COLO668 (cell line): ENCODE measurements around the gene TESMIN.

Experiments
- DNase-seq: peaks from one replicate; lab custom pipeline; 2025; ENCODE audit not compliant: unreplicated experiment; lab: John Stamatoyannopoulos, UW

The TESMIN gene

GRCh38 chr11:68664141-68664540 lies 87.2 kb downstream of the TESMIN start:
- no peak for DNase-seq

DNA sequence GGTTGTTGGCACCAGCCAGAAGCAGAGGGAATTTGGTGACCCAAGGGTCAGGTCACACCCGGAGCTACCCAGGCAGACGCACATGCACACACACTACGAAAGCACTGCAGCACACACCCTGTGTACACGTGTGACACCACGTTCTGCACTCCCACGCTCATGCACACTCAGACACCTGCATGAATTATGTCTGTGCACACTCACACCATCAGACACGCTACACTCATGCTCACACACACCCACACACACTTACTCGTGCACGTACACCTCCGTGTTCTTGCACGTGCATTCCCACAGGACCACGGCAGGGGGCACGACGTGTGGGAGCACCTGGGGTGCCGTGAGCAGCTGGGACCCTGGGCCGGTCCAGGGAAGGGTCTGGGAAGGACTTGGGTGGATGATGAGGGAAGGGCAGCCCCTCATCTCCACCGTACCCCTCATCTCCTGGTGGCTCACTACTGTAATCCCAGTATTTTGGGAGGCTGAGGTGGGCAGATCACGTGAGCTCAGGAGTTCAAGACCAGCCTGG lies 87.8 kb downstream of the TESMIN start:
- no peak for DNase-seq

DNA sequence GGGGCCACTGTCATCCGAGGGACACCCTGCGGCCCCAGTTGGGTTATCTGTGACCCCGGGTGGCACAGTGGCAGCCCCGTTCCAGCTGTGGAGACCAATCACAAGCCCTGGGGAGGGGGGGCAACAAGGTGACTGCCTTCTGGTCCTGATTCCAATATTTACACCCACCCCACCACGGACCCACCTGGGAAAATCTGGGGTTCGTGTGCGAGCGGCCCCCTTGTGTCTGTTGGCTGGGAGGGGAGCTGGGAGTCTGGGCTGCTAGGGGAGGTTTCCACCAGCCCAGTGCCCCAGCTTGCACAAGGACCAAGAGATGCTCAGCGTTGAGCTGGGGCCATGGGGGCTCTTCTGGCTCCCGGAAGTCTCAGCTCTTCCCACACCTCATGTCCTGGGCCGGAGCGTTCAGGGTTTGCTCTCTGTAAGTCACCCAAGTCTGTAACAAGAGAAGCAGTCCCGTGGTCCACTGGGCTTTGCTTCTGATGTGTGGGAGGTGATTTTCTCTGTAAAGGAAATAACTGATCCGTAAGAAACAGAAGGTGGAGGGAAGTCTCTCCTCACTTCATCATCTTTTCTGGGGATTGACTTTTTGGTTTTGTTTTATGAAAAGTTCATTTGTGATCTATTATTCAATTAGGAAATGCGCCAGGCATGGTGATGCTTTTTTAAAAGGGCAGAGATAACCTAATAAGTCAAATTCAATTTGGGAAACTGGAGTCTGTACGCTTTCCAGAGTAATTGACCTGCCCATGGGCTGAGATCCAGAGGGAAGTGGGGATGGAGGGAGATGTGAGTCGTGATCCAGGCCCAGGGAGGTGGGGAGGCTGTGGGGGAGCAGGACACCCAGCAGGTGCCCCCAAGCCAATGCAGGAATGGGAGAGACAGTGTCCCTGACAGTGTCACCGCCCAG lies 89.4 kb downstream of the TESMIN start:
- no peak for DNase-seq

GRCh38 chr11:68661014-68661413 lies 90.3 kb downstream of the TESMIN start:
- no peak for DNase-seq

DNA sequence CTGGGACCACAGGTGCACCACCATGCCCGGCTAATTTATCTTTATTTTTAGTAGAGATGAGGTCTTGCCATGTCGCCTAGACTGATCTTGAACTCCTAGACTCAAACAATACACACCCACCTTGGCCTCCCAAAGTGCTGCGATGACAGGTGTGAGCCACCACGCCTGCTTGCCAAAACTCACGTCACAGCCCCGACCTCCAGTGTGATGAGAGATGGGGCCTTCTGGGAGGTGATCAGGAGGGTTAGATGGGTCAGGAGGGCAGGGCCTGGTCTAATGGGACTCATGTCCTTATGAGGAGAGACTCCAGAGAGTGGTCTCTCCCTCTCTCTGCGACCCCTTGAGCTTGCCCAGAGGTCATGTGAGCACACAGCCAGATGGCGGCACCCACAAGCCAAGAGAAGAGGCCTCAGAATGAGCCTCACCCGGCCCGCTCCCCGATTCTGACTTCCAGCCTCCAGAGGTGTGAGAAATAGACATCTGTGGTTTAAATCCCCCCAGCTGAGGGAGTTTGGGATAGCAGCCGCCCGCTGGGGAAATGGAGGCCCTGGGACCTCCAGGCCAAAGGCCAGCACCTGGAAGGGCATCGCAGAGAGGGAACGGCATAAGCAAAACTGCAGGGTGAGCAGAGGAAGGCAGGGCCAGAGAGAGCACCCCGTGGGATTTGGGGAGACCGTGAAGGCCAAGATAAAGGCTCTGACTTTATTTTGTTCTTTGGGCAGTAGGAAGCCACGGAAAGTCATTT lies 91.1 kb downstream of the TESMIN start:
- DNase-seq, result no peak

DNA sequence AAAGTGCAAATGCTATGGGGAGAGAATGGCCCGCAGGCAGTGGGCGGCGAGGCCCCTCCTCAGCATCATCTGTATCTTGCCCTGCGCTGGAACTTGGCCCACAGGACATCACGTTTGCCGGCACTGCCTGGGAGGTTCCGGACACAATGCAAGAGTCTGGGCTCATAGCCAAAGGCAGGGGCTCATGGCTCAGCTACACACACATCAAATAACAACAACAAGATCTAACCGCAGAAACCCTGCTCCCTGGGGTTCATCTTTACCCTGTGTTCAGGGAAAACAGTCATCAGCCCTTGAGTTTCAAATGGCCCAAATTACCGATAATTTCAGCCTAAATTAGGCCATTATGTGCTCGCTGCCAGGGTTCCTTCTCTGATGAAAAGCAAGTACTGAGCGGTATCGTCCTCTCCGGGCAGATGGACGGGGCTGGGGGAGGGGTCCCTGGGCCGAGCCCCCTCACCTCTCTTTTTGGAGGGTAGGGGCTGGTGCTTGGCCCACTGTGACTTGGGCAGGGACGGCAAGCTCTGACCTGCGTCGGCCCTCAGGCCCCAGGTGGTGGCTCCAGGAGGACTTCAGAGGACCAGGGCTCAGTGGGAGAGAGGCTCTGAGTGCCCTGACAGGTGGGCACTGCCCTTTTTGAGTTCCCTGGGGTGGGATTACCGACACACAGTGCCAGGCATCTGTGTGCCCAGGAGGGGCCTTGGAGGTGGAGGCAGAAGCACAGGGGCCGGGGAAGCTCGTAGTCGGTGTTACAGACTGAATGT lies 92.0 kb downstream of the TESMIN start:
- DNase-seq, result peak; percentile 24

DNA sequence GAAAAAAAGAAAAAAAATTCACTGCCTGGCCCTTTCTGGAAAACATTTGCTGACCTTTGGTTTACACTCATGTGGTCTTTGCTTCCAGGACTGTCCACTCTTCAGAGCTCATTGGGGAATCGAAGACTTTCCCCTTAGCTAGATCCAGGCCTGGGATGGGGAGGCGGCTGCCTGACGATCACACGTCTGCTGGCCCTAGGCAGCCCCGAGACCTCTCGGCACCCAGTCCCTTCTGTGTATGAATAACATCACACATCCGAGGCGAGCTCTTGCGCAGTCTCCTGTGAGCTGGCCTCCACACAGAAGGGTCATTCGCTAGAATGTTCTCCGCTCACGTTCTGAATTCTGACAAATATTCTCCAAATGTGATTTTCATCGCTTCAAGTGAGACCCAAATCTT lies 92.7 kb downstream of the TESMIN start:
- DNase-seq, result no peak

GRCh38 chr11:68658097-68658496 lies 93.2 kb downstream of the TESMIN start:
- no peak for DNase-seq
